Peyer's patch (tissue), 4 donors: Measurements from ENCODE around the gene OSBP. TPM values are rescaled to one million over a fixed set of nuclear protein-coding genes. Genes with fewer than 3 reads are reported as not detected.

ENCODE experiments used
- DNase-seq, 3 donors: peaks; one replicate each; pipeline ENCODE4 v3.0.0-alpha.2; 2017 to 2019
- H3K27ac ChIP-seq, 4 donors: fragments of 200-600 bp; sonication (generic); one replicate each; pipeline ENCODE4 v1.5.1; 2016 to 2019
- H3K27me3 ChIP-seq, 2 donors: fragments of 200-600 bp; sonication (generic); one replicate each; pipeline ENCODE4 v1.5.1; 2019
- H3K36me3 ChIP-seq, 3 donors: fragments of 200-600 bp; sonication (generic); one replicate each; pipeline ENCODE4 v1.5.1; 2016 to 2019
- H3K4me1 ChIP-seq, 4 donors: fragments of 200-600 bp; sonication (generic); one replicate each; pipeline ENCODE4 v1.5.1; 2016 to 2019
- H3K4me3 ChIP-seq, 4 donors: fragments of 200-600 bp; sonication (generic); 1 replicate in 3 of 4; 2 replicates in 1 of 4; pipeline ENCODE4 v1.5.1; 2016 to 2019; ENCODE audit warnings: mild to moderate bottlenecking in 1 of 4
- H3K9me3 ChIP-seq, 4 donors: fragments of 200-600 bp; sonication (generic); one replicate each; pipeline ENCODE4 v1.5.1; 2016 to 2019; ENCODE audit warnings: mild to moderate bottlenecking in 1 of 4
- POLR2A ChIP-seq, 2 donors: fragments of 450-650 bp; IDR thresholded peaks; one replicate each; pipeline ENCODE4 v1.5.1; 2017; ENCODE audit warnings: antibody characterized with exemption in 2 of 2, mild to moderate bottlenecking in 2 of 2, moderate library complexity in 2 of 2
- total RNA-seq, 4 donors: library from RNA; depleted of rRNA; stranded (reverse); fragments of >200 nt; gene quantifications; one replicate each; pipeline ENCODE4 v1.1.0, GENCODE V29; 2016
- TF ChIP-seq, protein P1 (sequence below), 6 experiments: fragments of 450-650 bp in 4 of 6; fragments of 200-600 bp in 2 of 6; sonication (generic) in 1 of 6; IDR thresholded peaks; one replicate each; pipeline ENCODE4 v1.5.1; 2017 to 2019; ENCODE audit warnings: antibody characterized with exemption in 6 of 6, mild to moderate bottlenecking in 3 of 6, moderate library complexity in 1 of 6

The OSBP gene
- total RNA-seq, 4 donors from 2014 or later = 53.8 to 106 (median 58.7) TPM

DNA sequence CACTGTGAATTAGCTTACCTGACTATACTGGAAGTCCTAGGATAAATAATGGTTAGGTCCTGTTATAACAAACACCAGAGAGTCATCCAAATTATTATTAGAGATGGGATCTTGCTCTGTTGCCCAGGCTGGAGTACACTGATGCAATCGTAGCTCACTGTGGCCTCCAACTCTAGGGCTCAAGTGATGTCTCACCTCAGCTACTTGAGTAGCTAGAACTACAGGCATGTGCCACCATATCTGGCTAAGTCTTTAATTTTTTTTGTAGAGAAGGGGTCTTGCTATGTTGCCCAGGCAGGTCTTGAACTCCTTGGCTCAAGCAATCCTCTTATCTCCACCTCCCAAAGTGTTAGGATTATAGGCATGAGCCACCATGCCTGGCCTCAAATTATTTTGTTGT lies 37.2 kb downstream of the OSBP start:
- peaks cover 0 to 87% (median 0%) of the 10 kb centered on the region in 3 donors for H3K36me3 ChIP-seq
- H3K27ac ChIP-seq = no peak overlapping the region
- TF ChIP-seq POLR2A (IDR thresholded peaks at IDR 0.05) = no peak
- TF ChIP-seq, protein P1, sequence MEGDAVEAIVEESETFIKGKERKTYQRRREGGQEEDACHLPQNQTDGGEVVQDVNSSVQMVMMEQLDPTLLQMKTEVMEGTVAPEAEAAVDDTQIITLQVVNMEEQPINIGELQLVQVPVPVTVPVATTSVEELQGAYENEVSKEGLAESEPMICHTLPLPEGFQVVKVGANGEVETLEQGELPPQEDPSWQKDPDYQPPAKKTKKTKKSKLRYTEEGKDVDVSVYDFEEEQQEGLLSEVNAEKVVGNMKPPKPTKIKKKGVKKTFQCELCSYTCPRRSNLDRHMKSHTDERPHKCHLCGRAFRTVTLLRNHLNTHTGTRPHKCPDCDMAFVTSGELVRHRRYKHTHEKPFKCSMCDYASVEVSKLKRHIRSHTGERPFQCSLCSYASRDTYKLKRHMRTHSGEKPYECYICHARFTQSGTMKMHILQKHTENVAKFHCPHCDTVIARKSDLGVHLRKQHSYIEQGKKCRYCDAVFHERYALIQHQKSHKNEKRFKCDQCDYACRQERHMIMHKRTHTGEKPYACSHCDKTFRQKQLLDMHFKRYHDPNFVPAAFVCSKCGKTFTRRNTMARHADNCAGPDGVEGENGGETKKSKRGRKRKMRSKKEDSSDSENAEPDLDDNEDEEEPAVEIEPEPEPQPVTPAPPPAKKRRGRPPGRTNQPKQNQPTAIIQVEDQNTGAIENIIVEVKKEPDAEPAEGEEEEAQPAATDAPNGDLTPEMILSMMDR (IDR thresholded peaks at IDR 0.05) = no peak

DNA sequence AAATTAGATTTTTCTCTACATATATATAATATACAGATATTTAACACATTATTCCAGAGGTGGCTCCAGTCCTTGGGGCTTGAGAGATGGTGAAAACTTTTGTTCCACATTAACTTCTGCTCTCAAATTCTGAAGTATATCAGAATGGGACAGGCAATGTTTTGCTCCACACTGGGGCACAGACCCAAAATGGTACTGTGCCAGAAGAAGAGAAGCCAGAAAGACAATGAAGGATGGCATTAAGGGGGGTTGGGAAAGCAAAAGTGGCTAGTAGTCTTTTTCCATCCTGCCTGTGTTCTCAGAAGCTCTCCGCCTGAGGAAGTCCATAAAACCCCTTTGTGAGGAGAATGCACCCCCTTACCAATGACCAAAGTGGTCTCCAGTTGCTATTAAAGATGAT lies 40.1 kb downstream of the OSBP start:
- DNase-seq = no peak
- Histone ChIP-seq H3K4me3 (no peak overlapping the region), H3K9me3 (no peaks in the 10 kb centered on the region), H3K36me3 (peaks cover 0 to 61% (median 0%) of the 10 kb centered on the region in 3 donors), H3K27ac (no peak overlapping the region), H3K4me1 (no peaks in the 10 kb centered on the region), H3K27me3 (no peaks in the 10 kb centered on the region)
- no peak for TF ChIP-seq POLR2A (IDR thresholded peaks at IDR 0.05)
- TF ChIP-seq, protein P1 (IDR thresholded peaks at IDR 0.05) = no peak

More for the DNA sequence above, 37.2 kb downstream of the OSBP start:
- Histone ChIP-seq H3K9me3 (no peaks in the 10 kb centered on the region), H3K4me1 (no peaks in the 10 kb centered on the region), H3K4me3 (no peak overlapping the region), H3K27me3 (no peaks in the 10 kb centered on the region)
- DNase-seq = no peak

DNA sequence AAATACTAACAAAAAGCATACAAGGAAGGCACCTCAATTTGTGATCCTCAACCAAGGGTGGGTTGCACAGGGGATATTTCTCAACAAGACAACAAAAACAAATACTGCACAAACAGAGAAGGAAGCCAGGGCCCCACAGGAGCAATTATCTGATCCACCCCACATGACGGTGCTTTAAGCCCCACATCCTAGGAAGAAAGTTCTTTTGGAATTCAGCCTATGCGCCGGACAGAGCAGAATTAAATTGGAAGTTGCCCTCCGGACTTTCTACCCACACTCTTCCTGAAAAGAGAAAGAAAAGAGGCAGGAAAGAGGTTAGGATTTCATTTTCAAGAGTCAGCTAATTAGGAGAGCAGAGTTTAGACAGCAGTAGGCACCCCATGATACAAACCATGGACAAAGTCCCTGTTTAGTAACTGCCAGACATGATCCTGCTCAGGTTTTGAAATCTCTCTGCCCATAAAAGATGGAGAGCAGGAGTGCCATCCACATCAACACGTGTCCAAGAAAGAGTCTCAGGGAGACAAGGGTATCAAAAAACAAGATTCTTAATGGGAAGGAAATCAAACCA lies 40.6 kb downstream of the OSBP start:
- DNase-seq = no peak
- Histone ChIP-seq H3K36me3 (peaks cover 0 to 56% (median 0%) of the 10 kb centered on the region in 3 donors), H3K27ac (no peak overlapping the region), H3K27me3 (no peaks in the 10 kb centered on the region), H3K4me3 (no peak overlapping the region), H3K9me3 (no peaks in the 10 kb centered on the region), H3K4me1 (no peaks in the 10 kb centered on the region)
- TF ChIP-seq POLR2A (IDR thresholded peaks at IDR 0.05) = no peak
- TF ChIP-seq, protein P1 (IDR thresholded peaks at IDR 0.05) = no peak

DNA sequence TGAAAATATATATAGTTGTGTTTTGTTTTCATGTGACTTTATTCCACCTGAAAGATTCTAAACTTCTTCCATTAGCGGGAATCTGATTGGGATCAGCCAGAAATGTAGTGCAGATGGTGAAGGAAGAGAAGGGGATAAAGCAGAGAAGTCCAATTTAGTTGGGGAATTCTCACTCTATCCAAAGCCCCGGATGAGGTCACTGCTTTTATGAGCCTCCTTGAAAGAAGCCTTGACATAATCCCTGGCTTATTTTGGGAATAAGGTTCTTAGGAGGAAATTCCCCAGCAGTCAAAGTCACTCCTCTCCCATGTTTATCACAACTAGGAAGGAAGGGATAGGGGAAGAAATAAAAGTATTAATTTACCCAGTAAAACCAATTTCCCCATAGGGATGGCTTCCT lies 41.1 kb downstream of the OSBP start:
- TF ChIP-seq, protein P1 (IDR thresholded peaks at IDR 0.05) = no peak
- no peak for TF ChIP-seq POLR2A (IDR thresholded peaks at IDR 0.05)
- Histone ChIP-seq H3K36me3 (peaks cover 0 to 51% (median 0%) of the 10 kb centered on the region in 3 donors), H3K27me3 (no peaks in the 10 kb centered on the region), H3K9me3 (no peaks in the 10 kb centered on the region), H3K27ac (no peak overlapping the region), H3K4me3 (no peak overlapping the region), H3K4me1 (no peaks in the 10 kb centered on the region)
- no peak for DNase-seq

DNA sequence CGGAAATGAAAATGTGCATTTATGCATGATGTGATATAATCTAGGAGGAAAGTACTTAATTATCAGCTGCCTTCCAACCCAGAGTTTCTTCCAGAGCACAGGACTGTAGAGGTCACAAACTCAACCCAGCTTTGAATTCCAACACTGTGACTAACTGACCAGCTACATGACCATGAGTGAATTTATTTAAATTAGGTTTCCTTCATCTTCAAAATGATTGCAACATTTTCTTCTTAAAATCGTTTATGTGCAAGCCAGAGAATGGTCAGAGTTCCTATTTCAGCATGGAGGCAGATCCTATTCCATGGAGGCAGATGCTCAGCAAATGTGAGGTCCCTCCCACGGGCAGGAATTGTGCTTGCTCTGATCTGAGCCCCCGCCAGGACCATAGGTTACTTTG lies 42.4 kb downstream of the OSBP start:
- Histone ChIP-seq H3K4me3 (no peak overlapping the region), H3K9me3 (no peaks in the 10 kb centered on the region), H3K36me3 (peaks cover 0 to 40% (median 0%) of the 10 kb centered on the region in 3 donors), H3K27ac (no peak overlapping the region), H3K27me3 (no peaks in the 10 kb centered on the region), H3K4me1 (no peaks in the 10 kb centered on the region)
- TF ChIP-seq POLR2A (IDR thresholded peaks at IDR 0.05) = no peak
- TF ChIP-seq, protein P1 (IDR thresholded peaks at IDR 0.05) = no peak
- no peak for DNase-seq
